SU-DHL-6 (cell line): ENCODE data around the gene FEN1.

Experiments used
- H2AFZ ChIP-seq: fragments of 200-600 bp; sonication (generic); 2 replicates; pipeline ENCODE4 v1.6.1; 2014; ENCODE audit warnings: low read depth, mild to moderate bottlenecking, moderate library complexity, mixed read lengths, antibody characterized with exemption, low read length; ENCODE audit not compliant: severe bottlenecking
- H3F3A ChIP-seq: fragments of 200-600 bp; shearing (Covaris generic); 2 replicates; pipeline ENCODE4 v1.6.0; 2016; ENCODE audit warnings: antibody characterized with exemption, mild to moderate bottlenecking; ENCODE audit not compliant: insufficient read depth
- H3K27ac ChIP-seq: fragments of 200-600 bp; sonication (generic); 2 replicates; pipeline ENCODE4 v1.5.1; 2016; ENCODE audit warnings: low read depth, mild to moderate bottlenecking, low read length, moderate library complexity, mixed read lengths
- H3K27me3 ChIP-seq: fragments of 200-600 bp; sonication (generic), shearing (Covaris generic); 2 replicates; pipeline ENCODE4 v1.6.0; 2014; ENCODE audit warnings: mild to moderate bottlenecking, low read length
- H3K36me3 ChIP-seq: fragments of 200-600 bp; sonication (generic); 2 replicates; pipeline ENCODE4 v1.6.1; 2014; ENCODE audit warnings: mild to moderate bottlenecking, low read length, mixed read lengths
- H3K4me2 ChIP-seq: fragments of 300-600, 200-600 bp; shearing (Covaris generic), sonication (generic); 2 replicates; pipeline ENCODE4 v1.6.0; 2014; ENCODE audit warnings: low read length, low read depth, mild to moderate bottlenecking; ENCODE audit not compliant: poor library complexity, severe bottlenecking
- H3K4me3 ChIP-seq: fragments of 200-600 bp; sonication (generic); 2 replicates; pipeline ENCODE4 v1.5.1; 2014; ENCODE audit warnings: antibody characterized with exemption, low read length, mild to moderate bottlenecking, mixed read lengths; ENCODE audit not compliant: insufficient read depth, poor library complexity, severe bottlenecking
- H3K79me2 ChIP-seq: fragments of 200-600 bp; sonication (generic); 2 replicates; pipeline ENCODE4 v1.6.1; 2014; ENCODE audit warnings: mild to moderate bottlenecking, low read length, moderate library complexity; ENCODE audit not compliant: insufficient read depth
- H3K9ac ChIP-seq: fragments of 200-600 bp; sonication (generic); 2 replicates; pipeline ENCODE4 v1.7.0; 2014; ENCODE audit warnings: mild to moderate bottlenecking, low read length
- H3K9me2 ChIP-seq: fragments of 200-600 bp; sonication (generic); replicated peaks from 2 replicates; pipeline ENCODE4 v1.6.1; 2014; ENCODE audit warnings: low read length; ENCODE audit not compliant: insufficient read depth
- H3K9me3 ChIP-seq: fragments of 200-600 bp; sonication (generic); 2 replicates; pipeline ENCODE4 v1.6.1; 2014; ENCODE audit warnings: low read length, mixed read lengths; ENCODE audit not compliant: insufficient read depth
- H4K20me1 ChIP-seq: fragments of 200-600 bp; sonication (generic); 2 replicates; pipeline ENCODE4 v1.6.1; 2014; ENCODE audit warnings: low read depth, mild to moderate bottlenecking, antibody characterized with exemption, low read length, moderate library complexity, mixed read lengths
- CTCF ChIP-seq: fragments of 200-600 bp; sonication (generic); IDR thresholded peaks from one replicate; pipeline ENCODE4 v1.5.1; 2017; ENCODE audit warnings: antibody characterized with exemption, mild to moderate bottlenecking, low read length, moderate library complexity; ENCODE audit not compliant: insufficient read depth, poor library complexity, severe bottlenecking
- EZH2phosphoT487 ChIP-seq: fragments of 200-600 bp; sonication (generic), shearing (Covaris generic); conservative IDR thresholded peaks from 2 replicates; pipeline ENCODE4 v1.6.1; 2018; ENCODE audit warnings: mild to moderate bottlenecking, antibody characterized with exemption, low read length, moderate library complexity, mixed read lengths

FEN1 gene

DNA sequence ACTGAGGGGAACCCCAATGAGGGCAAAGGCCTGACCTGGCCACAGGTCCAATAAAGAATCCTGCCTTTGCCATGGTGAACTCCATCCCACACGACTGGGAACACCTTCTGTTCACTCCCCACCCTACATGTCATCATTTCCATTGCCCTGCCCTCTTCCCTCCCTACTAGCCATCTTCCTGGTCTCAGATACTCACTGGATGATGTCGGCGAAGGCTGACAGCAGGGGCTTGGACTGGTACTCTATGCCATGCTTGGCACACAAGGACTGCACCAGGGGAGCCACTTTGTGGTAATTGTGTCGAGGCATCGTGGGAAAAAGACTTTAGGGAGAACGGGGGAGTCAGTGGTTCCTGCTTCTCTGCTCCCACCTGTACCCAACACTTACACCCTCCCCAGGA lies 9.9 kb downstream of the FEN1 start:
- Histone ChIP-seq H3K27me3 (no peaks in the 10 kb centered on the region), H3K4me2 (no peak overlapping the region), H3K27ac (no peak overlapping the region), H3K36me3 (peaks cover 8% of the 10 kb centered on the region; the same call in 1 of the 2 replicates), H3K4me3 (no peak overlapping the region), H3K9me2 (no peaks in the 10 kb centered on the region), H2AFZ (no peak overlapping the region), H4K20me1 (peaks cover 4% of the 10 kb centered on the region; the same call in 1 of the 2 replicates), H3K79me2 (peaks cover 25% of the 10 kb centered on the region), H3K9ac (no peak overlapping the region), H3F3A (peaks cover 27% of the 10 kb centered on the region), H3K9me3 (no peaks in the 10 kb centered on the region)
- TF ChIP-seq CTCF: no peak
- TF ChIP-seq EZH2phosphoT487: no peak

GRCh38 chr11:61803889-61804647 lies 11.4 kb downstream of the FEN1 start:
- no peaks in the 10 kb centered on the region for H3K9me3 ChIP-seq
- H3K27me3 ChIP-seq: no peaks in the 10 kb centered on the region
- H3F3A ChIP-seq: peaks cover 25% of the 10 kb centered on the region
- no peak for TF ChIP-seq CTCF
- TF ChIP-seq EZH2phosphoT487: no peak
- no peak overlapping the region for H3K4me2 ChIP-seq
- peaks cover 10% of the 10 kb centered on the region for H3K79me2 ChIP-seq
- H3K9me2 ChIP-seq: no peaks in the 10 kb centered on the region
- peaks cover 9% of the 10 kb centered on the region; the same call in 1 of the 2 replicates for H3K36me3 ChIP-seq
- H2AFZ ChIP-seq: no peak overlapping the region
- peaks cover 4% of the 10 kb centered on the region; the same call in 1 of the 2 replicates for H4K20me1 ChIP-seq
- H3K4me3 ChIP-seq: no peak overlapping the region
- H3K9ac ChIP-seq: no peak overlapping the region
- H3K27ac ChIP-seq: no peak overlapping the region

DNA sequence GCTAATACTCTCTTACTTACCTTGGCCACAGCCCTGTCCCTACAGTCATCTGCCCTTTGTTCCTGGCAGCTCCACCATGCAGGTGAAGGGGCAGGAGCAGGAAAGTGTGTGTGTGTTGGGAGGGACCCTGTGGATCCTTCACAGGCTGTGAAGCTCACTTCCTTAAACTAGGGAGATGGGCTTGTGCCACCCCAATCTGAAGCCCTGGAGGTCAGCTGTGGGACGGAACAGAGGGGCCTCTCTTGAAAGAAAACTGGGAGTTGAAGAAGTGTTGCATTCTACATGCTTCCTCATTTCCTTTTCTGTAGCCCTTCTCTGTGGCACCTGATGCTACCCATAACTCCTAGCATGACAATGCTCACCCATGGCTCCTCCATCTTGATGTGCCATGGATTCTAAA lies 12.4 kb downstream of the FEN1 start:
- Histone ChIP-seq H3K4me3 (no peak overlapping the region), H3F3A (peaks cover 15% of the 10 kb centered on the region), H2AFZ (no peak overlapping the region), H3K27me3 (no peaks in the 10 kb centered on the region), H3K27ac (no peak overlapping the region), H3K4me2 (no peak overlapping the region), H3K36me3 (0 out of 2 replicates have a peak, but pooled peaks cover 6% of the 10 kb centered on the region), H4K20me1 (peaks cover 4% of the 10 kb centered on the region; the same call in 1 of the 2 replicates), H3K9me3 (no peaks in the 10 kb centered on the region), H3K79me2 (no peaks in the 10 kb centered on the region), H3K9me2 (no peaks in the 10 kb centered on the region), H3K9ac (no peak overlapping the region)
- TF ChIP-seq EZH2phosphoT487 (no peak), CTCF (no peak)
